Endothelial cell of umbilical vein (primary cell): ENCODE data around the gene EMC8. TPM values are rescaled to one million over a fixed set of nuclear protein-coding genes. Genes with fewer than 3 reads are reported as not detected.

Experiments
- BruUV-seq: library from RNA; stranded (reverse); fragments of 400-500 nt; replicated peaks from 2 replicates; lab custom pipeline; 2021; lab: Mats Ljungman, UMichigan
- CTCF ChIA-PET: fragments of 300-600, 350-600 bp; sonication (Branson Sonifier 250); formaldehyde crosslinking; loops from one replicate; lab custom pipeline; 2021; ENCODE audit warnings: antibody characterized with exemption, inconsistent platforms; lab: Charles Lee
- POLR2A ChIA-PET: fragments of 300-600, 350-600 bp; sonication (Branson Sonifier 250); formaldehyde crosslinking; loops from one replicate; lab custom pipeline; 2021; ENCODE audit warnings: antibody characterized with exemption, inconsistent platforms; lab: Charles Lee
- DNase-seq: peaks from one replicate; pipeline ENCODE4 v3.0.0-alpha.2; 2011; ENCODE audit warnings: low read depth, low spot score
- FAIRE-seq: peaks from 2 replicates; lab custom pipeline; 2011; peaks lifted over from hg19 to GRCh38; lab: Jason Lieb, UNC
- H2AFZ ChIP-seq: 2 replicates; pipeline ENCODE4 v1.6.0; 2012; ENCODE audit warnings: low read depth, low read length, control low read depth, inconsistent platforms
- H3K27ac ChIP-seq: 2 replicates; pipeline ENCODE4 v1.5.1; 2011; ENCODE audit warnings: low read depth, mild to moderate bottlenecking, control low read depth, low read length, moderate library complexity; ENCODE audit not compliant: insufficient read depth
- H3K27me3 ChIP-seq, 2 experiments: 2 replicates each; pipeline versions ENCODE4 v1.6.0 to v1.6.1; 2011; ENCODE audit warnings: low read length in 2 of 2, mixed read lengths in 1 of 2; ENCODE audit not compliant: control insufficient read depth in 2 of 2, insufficient read depth in 2 of 2
- H3K36me3 ChIP-seq, 2 experiments: 2 replicates in 1 of 2; 3 replicates in 1 of 2; pipeline ENCODE4 v1.5.1; 2011; ENCODE audit warnings: low read length in 2 of 2, mild to moderate bottlenecking in 1 of 2, moderate library complexity in 1 of 2; ENCODE audit not compliant: control insufficient read depth in 2 of 2, insufficient read depth in 2 of 2; ENCODE audit errors: extremely low read depth in 1 of 2
- H3K4me1 ChIP-seq: 3 replicates; pipeline ENCODE4 v1.5.1; 2011; ENCODE audit warnings: mild to moderate bottlenecking, low read length; ENCODE audit not compliant: control insufficient read depth, insufficient read depth; ENCODE audit errors: extremely low read depth
- H3K4me2 ChIP-seq: 2 replicates; pipeline ENCODE4 v1.6.1; 2011; ENCODE audit warnings: low read length, control low read depth, mixed read lengths; ENCODE audit not compliant: insufficient read depth
- H3K4me3 ChIP-seq, 3 experiments: fragments of 200-600 bp in 1 of 3; sonication (generic), shearing (Covaris generic) in 1 of 3; replicated peaks in 1 of 3; 2 replicates each; pipeline ENCODE4 v1.5.1; 2011 to 2016; ENCODE audit warnings: control low read depth in 3 of 3, low read length in 3 of 3, mild to moderate bottlenecking in 2 of 3, inconsistent platforms in 1 of 3, low read depth in 1 of 3, moderate library complexity in 1 of 3; ENCODE audit not compliant: insufficient read depth in 1 of 3
- H3K79me2 ChIP-seq: 2 replicates; pipeline ENCODE4 v1.6.0; 2012; ENCODE audit warnings: low read length, inconsistent platforms; ENCODE audit not compliant: control insufficient read depth, insufficient read depth
- H3K9ac ChIP-seq: replicated peaks from 2 replicates; pipeline ENCODE3; 2011; ENCODE audit warnings: low read length, control low read depth; ENCODE audit not compliant: insufficient read depth; ENCODE audit errors: extremely low read depth
- H3K9me1 ChIP-seq: replicated peaks from 3 replicates; pipeline ENCODE4 v1.6.0; 2011; ENCODE audit warnings: mild to moderate bottlenecking, low read length; ENCODE audit not compliant: control insufficient read depth, insufficient read depth; ENCODE audit errors: extremely low read depth
- H3K9me3 ChIP-seq: replicated peaks from 2 replicates; pipeline ENCODE4 v1.5.1; 2012; ENCODE audit warnings: low read length, inconsistent platforms; ENCODE audit not compliant: control insufficient read depth, insufficient read depth
- H4K20me1 ChIP-seq: replicated peaks from 2 replicates; pipeline ENCODE3; 2011; ENCODE audit warnings: mild to moderate bottlenecking, low read length; ENCODE audit not compliant: control insufficient read depth, insufficient read depth; ENCODE audit errors: extremely low read depth
- EZH2 ChIP-seq: IDR thresholded peaks from 2 replicates; pipeline ENCODE4 v1.6.1; 2012; ENCODE audit warnings: borderline replicate concordance, low read depth, mild to moderate bottlenecking, moderate library complexity, low read length, inconsistent platforms; ENCODE audit not compliant: severe bottlenecking
- FOS ChIP-seq: IDR thresholded peaks from 2 replicates; pipeline ENCODE4 v1.6.1; 2011; ENCODE audit warnings: mild to moderate bottlenecking, low read length, moderate library complexity, borderline replicate concordance; ENCODE audit not compliant: insufficient read depth
- GATA2 ChIP-seq: IDR thresholded peaks from 2 replicates; pipeline ENCODE4 v1.7.0; 2011; ENCODE audit warnings: low read depth, mild to moderate bottlenecking, moderate library complexity, mixed read lengths, low read length; ENCODE audit not compliant: insufficient read length, insufficient read depth
- JUN ChIP-seq: IDR thresholded peaks from 2 replicates; pipeline ENCODE4 v1.6.1; 2011; ENCODE audit warnings: borderline replicate concordance, low read depth; ENCODE audit not compliant: insufficient read length, insufficient read depth
- MYC ChIP-seq: IDR thresholded peaks from one replicate; pipeline ENCODE4 v1.6.1; 2011; ENCODE audit warnings: mild to moderate bottlenecking, low read depth, low read length
- POLR2A ChIP-seq: IDR thresholded peaks from 2 replicates; pipeline ENCODE4 v1.6.1; 2012; ENCODE audit warnings: low read depth, mild to moderate bottlenecking, control low read depth, low read length
- POLR2AphosphoS5 ChIP-seq: IDR thresholded peaks from 2 replicates; pipeline ENCODE4 v1.6.1; 2012; ENCODE audit warnings: low read depth, mild to moderate bottlenecking, control low read depth, low read length, moderate library complexity; ENCODE audit not compliant: insufficient read depth
- dilution Hi-C: fragments of 300-500 bp; cut with MboI; formaldehyde crosslinking; loops from one replicate; pipeline ENCODE4 v1.15.0; 2019; ENCODE audit warnings: low sequenced_read_pairs; ENCODE audit not compliant: extremely low pct_ligation_motif_present
- intact Hi-C: fragments of 100-400 bp; cut with micrococcal nuclease; formaldehyde crosslinking; loops from one replicate; pipeline ENCODE4 v1.10.0; 2022
- polyA plus RNA-seq, 4 experiments: library from polyadenylated mRNA; depleted of rRNA in 3 of 4; stranded (reverse) in 3 of 4; unstranded in 1 of 4; fragments of >200 nt; gene quantifications; 2 replicates each; pipeline versions ENCODE4 v1.2.1 to v1.2.3, GENCODE V29; 2011 to 2012; ENCODE audit warnings: missing spikeins in 1 of 4
- total RNA-seq: library from RNA; stranded (reverse); gene quantifications from 2 replicates; pipeline ENCODE4 v1.2.3, GENCODE V29; 2021
- TF ChIP-seq, protein P1 (sequence below), 2 donors: IDR thresholded peaks; 1 replicate in 1 of 2; 2 replicates in 1 of 2; pipeline ENCODE4 v1.5.1; 2011; ENCODE audit warnings: low read length in 2 of 2, mild to moderate bottlenecking in 2 of 2, moderate library complexity in 2 of 2, control low read depth in 1 of 2, inconsistent platforms in 1 of 2, low read depth in 1 of 2; ENCODE audit not compliant: insufficient read depth in 1 of 2; ENCODE audit errors: extremely low read depth in 1 of 2
- TF ChIP-seq, protein P2 (sequence below): IDR thresholded peaks from 2 replicates; pipeline ENCODE4 v1.6.1; 2011; ENCODE audit not compliant: insufficient read depth, insufficient read length

EMC8 gene
- total and polyA plus RNA-seq, 2 donors (not counting 3 experiments of a cell fraction or from before 2014, with no cell fraction given): 51.2 to 59.6 TPM

GRCh38 chr16:85848986-85849385 lies 49.6 kb upstream of the EMC8 start:
- Histone ChIP-seq H3K4me1 (no peaks in the 10 kb centered on the region), H3K9ac (no peak overlapping the region), H2AFZ (no peak overlapping the region), H3K9me3 (no peaks in the 10 kb centered on the region), H3K9me1 (no peaks in the 10 kb centered on the region), H3K36me3 (no peaks in the 10 kb centered on the region), H3K27ac (no peak overlapping the region), H3K79me2 (no peaks in the 10 kb centered on the region), H3K4me3 (no peak overlapping the region), H3K4me2 (no peak overlapping the region), H4K20me1 (no peaks in the 10 kb centered on the region), H3K27me3 (peaks cover 0 to 2% of the 10 kb centered on the region in 2 experiments)
- no peak for FAIRE-seq
- POLR2A ChIA-PET: no interaction called here
- dilution Hi-C loops (no loop called here), intact Hi-C loops (no loop called here)
- DNase-seq: no peak
- BruUV-seq: no TSS peak
- CTCF ChIA-PET: interaction anchor here (1.0 kb wide), 1 partner anchor 12 kb away, joined by 3 read pairs; no protein-coding TSS in a partner anchor
- TF ChIP-seq EZH2 (no peak), POLR2A (no peak), JUN (no peak), POLR2AphosphoS5 (no peak), FOS (no peak), GATA2 (no peak), MYC (no peak)
- TF ChIP-seq, protein P1, sequence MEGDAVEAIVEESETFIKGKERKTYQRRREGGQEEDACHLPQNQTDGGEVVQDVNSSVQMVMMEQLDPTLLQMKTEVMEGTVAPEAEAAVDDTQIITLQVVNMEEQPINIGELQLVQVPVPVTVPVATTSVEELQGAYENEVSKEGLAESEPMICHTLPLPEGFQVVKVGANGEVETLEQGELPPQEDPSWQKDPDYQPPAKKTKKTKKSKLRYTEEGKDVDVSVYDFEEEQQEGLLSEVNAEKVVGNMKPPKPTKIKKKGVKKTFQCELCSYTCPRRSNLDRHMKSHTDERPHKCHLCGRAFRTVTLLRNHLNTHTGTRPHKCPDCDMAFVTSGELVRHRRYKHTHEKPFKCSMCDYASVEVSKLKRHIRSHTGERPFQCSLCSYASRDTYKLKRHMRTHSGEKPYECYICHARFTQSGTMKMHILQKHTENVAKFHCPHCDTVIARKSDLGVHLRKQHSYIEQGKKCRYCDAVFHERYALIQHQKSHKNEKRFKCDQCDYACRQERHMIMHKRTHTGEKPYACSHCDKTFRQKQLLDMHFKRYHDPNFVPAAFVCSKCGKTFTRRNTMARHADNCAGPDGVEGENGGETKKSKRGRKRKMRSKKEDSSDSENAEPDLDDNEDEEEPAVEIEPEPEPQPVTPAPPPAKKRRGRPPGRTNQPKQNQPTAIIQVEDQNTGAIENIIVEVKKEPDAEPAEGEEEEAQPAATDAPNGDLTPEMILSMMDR (IDR thresholded peaks at IDR 0.05; ENCODE audit: extremely low read depth in 1 of 2, insufficient read depth in 1 of 2, low read depth in 1 of 2, low read length in 2 of 2): no peak
- TF ChIP-seq, protein P2, sequence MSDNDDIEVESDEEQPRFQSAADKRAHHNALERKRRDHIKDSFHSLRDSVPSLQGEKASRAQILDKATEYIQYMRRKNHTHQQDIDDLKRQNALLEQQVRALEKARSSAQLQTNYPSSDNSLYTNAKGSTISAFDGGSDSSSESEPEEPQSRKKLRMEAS: no peak
